ENCODE measurements around the gene CRELD2.

The CRELD2 gene

DNA sequence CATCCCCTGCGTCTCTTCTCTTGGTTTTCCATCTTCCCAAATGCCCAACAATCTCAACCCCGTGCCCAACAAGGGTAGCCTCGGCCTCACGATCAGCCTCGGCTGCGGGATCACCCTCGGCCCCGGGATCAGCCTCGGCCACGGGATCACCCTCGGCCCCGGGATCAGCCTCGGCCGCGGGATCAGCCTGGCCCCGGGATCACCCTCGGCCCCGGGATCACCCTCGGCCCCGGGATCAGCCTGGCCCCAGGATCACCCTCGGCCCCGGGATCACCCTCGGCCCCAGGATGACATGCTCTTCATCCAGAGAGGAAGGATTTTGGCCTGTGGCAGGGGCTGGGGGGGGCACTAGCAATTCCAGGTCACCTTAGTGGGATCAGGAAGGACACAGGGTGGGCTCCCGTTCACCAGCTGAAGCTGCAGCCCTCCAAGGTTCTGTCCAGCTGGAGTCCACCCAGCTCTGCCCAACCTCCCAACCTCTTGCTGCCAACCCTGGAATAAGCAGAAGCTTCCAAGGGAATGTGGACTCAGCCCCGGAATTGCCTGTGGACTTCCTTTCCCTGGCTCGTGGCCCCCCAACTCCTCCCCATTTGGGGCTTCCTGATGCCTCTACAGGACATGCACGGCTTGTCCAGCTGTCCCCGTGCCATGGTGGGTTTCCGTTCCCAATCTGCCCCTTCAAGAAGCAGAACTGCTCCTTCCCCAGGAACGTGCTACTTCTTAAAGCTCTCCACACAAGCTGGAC, 6.4 kb upstream of the CRELD2 start:
- DNase-seq (ENCODE audit: low read depth) = no peak

DNA sequence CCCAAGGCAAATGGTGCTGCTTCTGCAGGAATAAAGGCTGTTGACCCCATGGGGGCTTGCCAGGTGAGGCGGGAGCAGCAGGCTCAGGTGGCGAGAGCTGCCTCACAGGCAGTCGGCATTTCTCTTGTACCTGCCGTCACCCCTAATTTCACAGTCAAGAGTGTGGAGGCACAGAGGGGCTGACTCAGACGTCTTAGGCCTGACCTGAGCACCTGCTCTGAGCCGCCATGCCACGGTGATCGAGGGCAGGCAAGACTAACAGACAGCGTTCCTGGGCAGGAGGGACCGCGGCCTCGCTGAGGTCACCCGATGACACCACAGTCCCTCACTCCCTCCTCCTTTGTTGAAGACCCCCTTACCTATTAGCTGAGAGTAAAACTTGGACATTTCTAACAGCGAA, 5.4 kb upstream of the CRELD2 start:
- no peak for DNase-seq (ENCODE audit: low read depth)

DNA sequence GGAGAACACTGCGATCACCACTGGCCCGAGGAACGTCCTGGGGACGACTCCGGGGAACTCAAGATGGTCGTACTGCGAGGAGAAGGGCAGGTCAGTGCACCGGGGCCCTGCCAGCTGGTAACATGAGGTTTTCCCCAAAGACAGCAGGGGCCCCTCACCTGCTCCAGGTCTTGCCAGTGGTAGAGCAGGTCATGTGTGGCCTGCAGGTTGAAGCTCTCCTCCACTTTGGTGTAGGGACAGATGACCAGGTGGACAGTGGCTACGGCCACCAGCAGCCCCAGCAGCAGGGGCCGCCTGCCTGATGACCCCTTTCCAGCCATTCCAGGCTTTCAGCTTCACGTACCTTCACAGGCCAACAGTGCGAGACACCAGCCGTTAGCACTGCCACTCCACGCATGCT, 5.0 kb upstream of the CRELD2 start:
- no peak for DNase-seq (ENCODE audit: low read depth)

DNA sequence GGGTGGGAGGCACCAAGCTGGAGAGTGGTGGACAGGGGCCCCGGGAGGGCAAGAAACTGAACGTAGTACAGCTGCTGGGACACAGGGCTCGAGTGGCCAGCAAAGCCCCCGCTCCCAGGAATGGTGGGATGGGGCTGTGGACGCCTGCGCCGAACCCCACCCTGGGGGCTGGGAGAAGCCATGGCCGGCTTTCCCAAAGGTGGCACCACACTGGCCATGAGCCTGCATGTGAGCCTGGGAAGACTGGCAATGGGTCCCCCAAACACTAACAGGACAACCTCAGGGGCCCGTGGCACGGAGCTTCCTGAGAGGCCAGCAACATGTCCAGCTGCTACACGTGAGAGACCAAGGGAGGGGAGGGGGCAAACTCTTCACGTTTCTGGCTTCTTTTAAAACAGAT, 4.2 kb upstream of the CRELD2 start:
- no peak for DNase-seq (ENCODE audit: low read depth)

DNA sequence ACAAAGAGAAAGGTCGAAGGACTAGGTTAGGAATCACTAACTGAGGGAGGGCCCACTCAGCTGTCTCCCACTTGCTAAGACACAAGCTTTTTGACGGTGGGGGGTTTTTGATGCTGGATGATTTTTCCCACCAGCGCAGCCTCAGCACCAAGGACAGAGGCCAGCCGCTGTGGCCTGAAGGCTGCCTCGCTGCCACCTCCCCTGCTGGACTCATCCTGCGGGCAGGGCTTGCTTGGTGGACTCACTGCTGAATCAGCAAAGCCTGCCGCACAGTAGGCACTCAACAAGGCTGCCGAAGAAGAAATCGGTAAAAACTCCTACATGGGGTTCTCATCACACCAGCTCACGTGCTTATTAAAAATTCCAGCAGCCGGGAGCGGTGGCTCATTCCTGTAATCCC, 2.8 kb upstream of the CRELD2 start:
- DNase-seq (ENCODE audit: low read depth) = no peak

DNA sequence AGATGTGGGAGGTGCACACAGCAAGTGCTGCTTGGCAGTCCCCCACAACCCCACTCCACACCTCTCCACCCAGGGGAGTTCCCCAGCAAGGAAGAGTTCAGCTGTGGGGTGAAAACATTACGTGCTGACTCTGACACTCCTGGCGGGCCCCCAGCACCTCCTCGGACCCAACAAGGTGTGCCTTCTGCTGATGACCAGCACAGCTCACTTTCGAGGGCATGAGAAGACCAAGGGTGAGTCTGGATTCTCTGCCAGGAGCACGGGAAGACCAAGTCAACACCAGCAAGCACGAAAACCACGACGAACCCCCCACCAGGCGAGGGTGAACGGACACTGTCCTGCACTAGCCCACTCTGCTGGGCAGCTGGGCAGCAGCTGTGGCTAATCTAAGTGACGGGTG, 1.6 kb upstream of the CRELD2 start:
- no peak for DNase-seq (ENCODE audit: low read depth)

DNA sequence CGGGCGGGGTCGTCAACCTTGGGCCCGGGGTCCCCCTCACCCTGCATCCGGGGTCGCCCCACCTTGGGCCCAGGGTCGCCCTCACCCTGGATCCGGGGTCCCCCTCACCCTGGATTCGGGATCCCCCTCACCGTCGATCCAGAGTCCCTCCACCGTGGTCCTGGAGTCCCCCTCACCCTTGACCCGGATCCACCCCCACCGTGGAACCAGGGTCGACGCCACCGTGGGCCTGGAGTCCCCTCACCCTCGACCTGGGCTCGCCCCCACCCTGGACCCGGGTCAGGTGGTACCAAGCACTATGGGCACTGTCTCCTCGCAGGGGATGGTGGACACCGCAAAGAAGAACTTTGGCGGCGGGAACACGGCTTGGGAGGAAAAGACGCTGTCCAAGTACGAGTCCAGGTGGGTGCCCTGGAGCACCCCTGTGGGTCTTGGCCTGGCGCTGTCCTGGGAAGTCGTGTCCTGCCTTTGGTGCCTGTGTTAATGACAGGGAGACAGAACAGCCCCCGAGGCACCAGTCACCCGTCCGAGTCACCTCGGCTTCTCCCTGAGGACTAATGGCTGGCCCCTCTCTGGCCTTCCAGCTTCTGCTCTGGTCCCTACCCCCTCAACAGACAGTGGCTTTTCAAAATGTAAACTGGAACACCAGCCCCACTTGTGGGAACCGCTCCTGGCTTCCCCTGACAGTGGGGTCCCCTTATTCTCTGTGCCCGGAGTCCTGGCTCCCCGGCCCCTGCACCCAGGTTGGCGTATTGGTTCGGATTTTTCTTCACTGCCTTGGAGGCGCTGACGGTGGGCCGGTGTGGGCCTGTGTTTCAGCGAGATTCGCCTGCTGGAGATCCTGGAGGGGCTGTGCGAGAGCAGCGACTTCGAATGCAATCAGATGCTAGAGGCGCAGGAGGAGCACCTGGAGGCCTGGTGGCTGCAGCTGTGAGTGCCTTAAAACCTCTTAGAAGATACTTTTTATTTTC, 762 bp downstream of the CRELD2 start:
- DNase-seq (ENCODE audit: low read depth) = no peak

DNA sequence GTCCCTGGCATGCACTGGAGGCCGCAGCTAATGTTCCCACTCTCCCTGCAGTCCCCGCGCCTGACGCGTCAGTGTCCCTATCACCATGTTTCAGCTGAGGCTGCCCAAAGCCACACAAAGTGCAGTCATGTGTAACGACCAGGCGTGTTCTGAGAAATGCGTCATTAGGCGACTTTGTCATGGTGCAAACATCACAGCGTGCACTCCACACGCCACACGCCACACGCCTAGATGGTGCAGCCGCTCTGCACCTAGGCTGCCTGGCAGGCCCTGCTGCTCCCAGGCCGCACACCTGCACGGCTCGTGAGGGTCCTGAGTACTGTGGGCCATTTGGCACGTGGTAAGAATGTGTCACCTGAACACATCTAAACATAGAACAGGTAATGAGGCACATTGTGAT, 2.4 kb downstream of the CRELD2 start:
- DNase-seq (ENCODE audit: low read depth) = no peak

DNA sequence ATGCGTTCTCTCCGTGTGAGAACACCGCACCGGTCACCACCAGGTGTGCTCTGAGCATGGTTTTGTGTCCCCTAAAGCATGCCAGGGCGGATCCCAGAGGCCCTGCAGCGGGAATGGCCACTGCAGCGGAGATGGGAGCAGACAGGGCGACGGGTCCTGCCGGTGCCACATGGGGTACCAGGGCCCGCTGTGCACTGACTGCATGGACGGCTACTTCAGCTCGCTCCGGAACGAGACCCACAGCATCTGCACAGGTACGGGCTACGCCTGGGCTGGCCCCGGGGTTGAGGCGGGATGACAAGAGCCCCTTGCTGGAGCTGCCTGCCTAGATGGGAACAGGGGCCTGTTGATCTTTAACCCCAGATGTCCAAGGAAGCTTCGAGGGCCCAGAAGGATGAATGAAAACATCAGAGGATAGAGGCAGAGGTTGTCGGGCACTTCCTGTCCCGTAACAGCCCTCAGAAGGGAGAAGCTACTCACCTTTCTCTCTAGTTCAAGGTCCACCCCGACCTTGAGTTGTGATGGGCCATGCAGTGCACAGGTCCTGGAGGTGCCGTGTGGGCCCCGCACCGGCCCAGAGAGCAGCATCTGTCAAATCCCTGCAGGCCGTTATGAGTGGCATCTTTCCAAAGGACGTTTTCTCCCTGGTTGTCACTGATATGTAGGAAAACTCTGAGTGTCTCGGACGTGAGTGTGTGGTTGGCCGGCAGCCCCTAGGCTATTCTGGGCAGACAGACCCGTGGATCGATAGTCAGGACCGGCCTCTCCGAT, 3.3 kb downstream of the CRELD2 start:
- DNase-seq (ENCODE audit: low read depth) = no peak

DNA sequence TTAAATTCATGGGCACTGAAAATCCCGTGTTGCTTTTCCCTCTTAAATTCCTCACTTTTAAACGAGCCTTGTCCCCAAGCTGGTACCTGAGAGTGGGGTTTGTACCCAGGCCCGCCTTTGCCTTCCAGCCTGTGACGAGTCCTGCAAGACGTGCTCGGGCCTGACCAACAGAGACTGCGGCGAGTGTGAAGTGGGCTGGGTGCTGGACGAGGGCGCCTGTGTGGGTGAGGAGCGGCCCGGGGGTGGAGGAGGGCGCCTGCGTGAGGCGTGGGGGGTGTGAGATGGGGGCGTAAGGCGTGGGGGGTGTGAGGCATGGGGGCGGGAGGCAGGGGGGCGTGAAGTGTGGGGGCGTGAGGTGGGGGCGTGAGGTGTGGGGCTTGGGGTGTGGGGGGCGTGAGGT, 4.0 kb downstream of the CRELD2 start:
- no peak for DNase-seq (ENCODE audit: low read depth)

DNA sequence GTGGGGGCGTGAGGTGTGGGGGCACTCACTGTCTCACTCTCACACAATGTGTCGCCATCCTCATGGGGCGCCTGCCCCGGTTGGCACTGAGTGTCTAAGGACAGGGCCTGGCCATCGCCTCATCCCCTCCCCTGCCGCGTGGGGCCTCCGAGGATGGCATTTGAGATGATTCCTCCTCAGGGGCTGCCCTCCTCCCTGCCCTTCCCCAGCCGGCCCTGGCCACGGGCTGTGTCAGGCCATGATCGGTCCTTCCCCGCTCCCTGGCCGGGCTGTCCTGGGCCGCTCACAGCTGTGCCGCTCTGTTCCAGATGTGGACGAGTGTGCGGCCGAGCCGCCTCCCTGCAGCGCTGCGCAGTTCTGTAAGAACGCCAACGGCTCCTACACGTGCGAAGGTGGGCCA, 4.5 kb downstream of the CRELD2 start:
- no peak for DNase-seq (ENCODE audit: low read depth)

DNA sequence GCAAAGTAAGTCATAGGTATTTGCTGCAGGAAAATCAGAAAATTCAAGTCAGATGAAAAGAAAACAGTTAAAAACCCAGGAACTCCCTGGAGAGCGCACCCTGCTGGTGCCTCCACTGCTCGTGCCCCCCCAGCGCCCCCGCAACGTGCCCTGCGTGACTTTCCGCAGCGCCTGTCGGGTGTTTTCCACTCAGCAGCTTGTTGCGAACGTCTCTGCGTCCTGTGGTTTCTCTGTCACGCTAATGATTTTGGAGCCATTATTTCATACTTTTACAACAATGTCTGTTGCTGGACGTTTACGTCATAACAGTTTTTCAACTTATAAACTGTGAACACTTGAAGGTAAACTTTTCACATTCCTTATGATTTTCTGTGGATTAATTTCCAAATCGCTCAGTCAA, 5.0 kb downstream of the CRELD2 start:
- no peak for DNase-seq (ENCODE audit: low read depth)

DNA sequence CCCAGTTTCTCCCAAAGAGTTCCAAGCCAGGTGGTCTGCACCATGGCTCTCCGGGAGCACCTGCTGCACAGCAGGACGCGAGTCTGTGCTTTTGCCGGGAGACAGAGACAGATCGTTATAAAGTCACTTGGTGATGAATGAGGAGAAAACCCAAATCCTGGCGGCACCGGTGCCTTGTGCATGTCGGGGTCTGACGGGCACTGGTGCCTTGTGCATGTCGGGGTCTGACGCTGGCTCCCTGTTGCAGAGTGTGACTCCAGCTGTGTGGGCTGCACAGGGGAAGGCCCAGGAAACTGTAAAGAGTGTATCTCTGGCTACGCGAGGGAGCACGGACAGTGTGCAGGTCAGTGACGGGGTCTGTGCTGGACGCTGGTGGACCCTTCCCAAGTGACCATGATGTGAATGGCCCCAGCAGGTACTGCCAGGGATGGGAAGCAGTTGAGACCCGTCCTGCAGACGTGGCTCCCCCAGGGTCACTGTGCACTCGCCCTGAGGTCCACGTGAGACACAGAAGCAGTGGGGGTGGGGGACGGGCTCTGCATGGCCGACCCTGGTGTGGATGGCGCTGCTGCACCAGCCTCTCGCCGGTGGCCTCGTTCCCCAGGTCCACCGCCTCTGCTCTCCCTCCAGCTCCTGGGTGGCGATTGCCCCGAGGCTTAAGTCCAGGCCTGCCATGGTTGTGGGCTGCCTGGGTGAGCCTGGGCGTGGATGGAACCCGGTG, 5.8 kb downstream of the CRELD2 start:
- no peak for DNase-seq (ENCODE audit: low read depth)

DNA sequence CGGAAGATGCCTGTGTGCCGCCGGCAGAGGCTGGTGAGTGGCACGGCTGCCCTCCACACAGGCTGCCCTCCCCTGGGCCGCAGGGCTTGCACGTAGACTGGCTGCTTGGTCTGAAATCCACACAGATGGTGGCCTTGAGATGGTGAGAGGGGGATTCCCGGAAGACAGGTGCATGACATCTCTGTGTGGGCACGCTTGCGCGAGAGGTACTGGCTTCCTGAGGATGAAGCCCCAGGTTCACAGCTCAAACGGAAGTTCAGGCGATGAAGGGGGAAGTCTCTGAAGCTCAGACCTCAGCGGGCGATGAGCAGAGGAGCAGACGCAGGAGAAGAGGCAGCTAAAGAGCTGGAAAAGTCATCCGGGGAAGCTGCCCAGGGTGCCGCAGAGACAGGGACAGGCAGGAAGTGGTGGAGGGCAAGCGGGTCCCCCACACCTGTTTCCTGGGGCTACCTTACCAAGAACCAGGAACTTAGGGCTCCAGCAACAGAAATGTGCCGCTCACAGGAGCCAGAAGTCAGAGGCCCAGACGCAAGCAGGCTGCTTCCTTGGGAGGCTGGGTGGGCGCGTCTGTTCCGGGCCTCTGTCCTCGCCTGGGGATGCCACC, 7.2 kb downstream of the CRELD2 start:
- DNase-seq (ENCODE audit: low read depth) = no peak

DNA sequence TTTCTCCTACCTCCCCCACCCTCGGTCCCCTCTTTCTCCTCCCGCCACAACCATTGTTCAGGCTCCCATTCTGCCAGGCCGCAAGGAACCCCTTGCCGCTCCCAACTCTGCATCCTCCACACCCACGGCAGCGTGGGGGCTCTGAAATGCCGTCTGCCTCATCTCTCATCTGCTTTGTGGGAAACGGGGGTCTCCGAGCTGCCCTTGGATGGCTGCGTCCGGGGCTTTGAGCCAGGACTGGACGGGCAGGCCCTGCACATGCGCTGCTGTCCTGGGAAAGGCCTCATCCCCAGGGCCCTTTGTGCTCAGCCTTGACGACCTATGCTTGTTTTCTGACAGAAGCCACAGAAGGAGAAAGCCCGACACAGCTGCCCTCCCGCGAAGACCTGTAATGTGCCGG, 8.5 kb downstream of the CRELD2 start:
- DNase-seq (ENCODE audit: low read depth) = no peak

DNA sequence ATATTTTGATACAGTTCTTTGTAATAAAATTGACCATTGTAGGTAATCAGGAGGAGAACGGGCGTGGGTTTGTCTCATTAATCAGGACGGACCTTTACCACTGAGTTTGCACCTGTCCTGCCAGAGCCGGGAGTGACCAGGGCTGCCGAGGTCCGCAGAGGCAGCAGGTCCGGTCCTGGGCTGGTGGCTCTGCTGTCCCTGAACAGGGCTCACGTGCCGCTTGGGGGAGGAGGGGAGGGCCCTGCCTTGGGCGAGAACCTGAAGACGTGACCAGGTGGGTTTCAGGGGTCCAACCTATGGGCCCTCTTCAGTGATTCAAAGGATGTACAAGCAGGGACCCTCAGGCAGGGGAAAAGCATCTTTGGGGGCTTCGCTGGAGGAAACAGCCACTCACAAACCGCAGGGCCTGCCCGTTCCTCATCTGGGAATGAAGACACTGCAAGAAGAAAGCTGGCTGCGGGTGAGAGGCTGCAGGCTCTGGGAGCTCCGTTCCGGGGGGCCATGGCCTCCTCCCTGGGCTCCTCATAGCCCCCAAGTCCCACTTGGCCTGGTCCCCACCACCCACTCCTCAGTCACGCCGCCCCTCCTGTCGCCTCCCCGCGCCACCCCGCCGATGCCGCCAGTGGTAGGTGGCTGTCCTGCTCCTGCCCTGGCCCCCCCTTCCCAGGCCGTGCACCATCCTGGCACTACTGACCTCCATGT, 9.2 kb downstream of the CRELD2 start:
- no peak for DNase-seq (ENCODE audit: low read depth)

DNA sequence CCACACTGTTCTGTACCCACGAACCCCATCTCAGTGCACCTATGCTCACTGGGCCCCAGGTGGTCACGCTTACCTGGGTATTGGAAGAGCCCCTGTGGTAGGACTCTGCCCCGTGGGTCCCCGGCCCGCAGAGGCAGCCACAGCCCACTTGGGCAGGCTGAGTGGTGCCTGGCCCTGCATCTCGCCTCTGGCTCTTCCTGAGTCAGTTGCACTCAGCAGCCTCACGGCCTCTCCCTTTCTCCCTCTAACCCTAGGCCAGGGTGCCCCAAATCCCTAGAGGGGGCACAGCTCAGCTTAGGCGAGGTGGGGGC, 9.7 kb downstream of the CRELD2 start:
- DNase-seq (ENCODE audit: low read depth) = no peak

DNA sequence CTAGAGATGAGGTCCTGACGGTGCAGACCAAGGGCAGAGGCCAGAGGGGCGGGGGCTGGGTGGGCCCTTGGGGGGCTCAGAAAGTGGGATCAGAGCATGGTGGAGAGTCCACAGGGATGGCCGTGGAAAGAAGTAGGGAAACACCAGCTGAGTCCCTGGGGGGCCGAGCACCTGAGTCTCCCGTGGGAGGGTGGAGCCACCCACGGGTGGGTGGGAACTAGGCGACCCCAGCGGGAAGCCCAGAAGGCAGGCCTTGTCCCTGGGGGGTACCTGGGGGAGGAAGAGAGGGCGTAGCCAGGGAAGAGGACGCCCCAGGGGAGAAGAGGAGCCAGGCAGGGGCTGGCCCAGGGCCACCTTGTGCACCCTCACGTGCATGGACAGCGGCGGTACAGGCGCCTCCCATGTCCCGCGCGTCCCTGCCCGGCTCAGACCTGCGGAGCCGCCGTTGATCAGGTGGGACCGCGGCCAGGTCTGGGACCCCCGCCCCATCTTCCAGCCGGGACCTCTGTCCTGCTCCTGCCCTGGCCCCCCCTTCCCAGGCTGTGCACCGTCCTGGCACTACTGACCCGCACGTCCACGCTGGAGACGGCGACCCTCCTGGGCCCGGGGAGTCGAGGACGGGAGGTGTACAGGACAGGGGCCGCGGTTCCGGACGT, 10.2 kb downstream of the CRELD2 start:
- no peak for DNase-seq (ENCODE audit: low read depth)

DNA sequence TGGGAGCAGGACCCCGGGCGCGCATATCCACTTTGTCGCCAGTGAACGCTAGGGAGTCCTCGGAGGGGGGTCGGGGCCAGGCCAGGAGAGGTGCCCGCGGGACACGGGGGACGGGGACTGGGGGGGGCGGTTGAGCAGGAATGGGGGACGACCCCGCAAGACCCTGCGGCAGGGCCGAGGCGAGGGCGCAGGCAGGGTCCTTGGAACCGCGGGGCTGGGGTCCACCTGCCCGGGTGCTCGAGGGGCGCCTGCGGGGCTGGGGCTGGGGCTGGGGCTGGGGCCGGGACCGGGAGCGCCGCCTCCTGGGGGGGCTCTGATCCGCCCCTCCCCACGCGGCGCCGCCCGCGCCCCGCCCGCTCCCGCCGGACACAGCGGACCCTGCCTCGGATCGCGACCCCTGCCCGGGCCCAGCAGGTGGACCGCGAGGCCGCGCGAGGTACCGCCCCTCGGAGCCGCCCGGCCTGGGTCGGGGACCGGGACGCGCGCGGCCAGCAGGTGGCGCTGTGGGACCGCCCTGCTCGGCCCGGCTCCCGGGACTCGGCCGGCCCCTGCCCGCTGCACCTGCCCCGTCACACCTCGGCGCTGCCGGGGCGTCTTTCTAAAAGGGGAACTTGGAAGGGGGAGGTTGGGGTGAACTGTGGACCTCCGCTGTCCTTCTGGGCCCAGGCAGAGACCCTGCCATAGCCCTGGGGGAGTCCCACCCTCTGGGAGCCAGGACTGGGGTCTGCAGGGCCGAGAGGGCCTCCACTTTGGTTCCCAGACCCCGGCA, 11.0 kb downstream of the CRELD2 start:
- DNase-seq (ENCODE audit: low read depth) = peak; percentile 68
